Fibroblast of peridontal ligament (primary cell): Measurements from ENCODE around the gene IKZF2.

Experiments used
- DNase-seq: peaks from one replicate; pipeline ENCODE4 v3.0.0-alpha.2; 2010; ENCODE audit errors: extremely low read depth

Gene IKZF2

DNA sequence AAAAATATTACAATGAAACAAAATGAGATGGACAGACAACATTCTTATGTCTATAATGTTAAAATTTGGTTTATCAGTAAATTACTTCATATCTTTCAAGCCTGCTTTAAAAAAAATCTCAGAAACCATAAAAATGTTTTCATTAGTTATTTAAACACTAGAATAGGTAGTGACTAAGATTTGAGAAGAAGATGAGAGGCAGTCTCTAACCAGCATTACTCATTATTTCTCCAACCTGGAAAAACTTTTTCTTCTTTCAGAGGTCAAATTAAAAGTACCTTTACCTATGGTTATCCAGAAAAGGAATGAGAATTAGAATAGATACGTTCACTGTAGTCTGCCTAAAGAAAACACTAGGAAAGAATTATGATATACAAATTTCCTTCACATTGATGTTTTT, 50.3 kb downstream of the IKZF2 start:
- DNase-seq, result no peak

DNA sequence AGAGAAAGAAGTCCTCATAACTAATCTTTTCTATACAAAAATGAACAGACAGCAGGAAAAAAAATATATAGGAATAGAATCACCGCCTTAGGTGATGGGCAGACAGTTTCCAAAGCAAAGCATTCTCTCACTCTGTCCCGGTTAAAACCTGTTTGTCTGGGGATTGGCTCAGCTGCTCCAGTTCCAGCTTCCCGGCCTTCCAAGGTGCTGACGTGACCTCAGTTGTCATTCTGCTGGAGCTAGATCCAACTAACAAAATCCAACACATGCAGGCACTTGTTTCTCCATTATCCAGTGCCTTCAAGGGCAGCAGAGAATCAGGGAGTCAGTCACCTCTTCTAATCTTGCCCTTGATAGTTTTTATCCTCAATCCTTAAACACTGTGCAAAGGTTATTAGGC, 52.8 kb downstream of the IKZF2 start:
- DNase-seq, result no peak

GRCh38 chr2:213091765-213092164, 59.6 kb downstream of the IKZF2 start:
- DNase-seq, result no peak

GRCh38 chr2:213090772-213091171, 60.6 kb downstream of the IKZF2 start:
- DNase-seq, result no peak

DNA sequence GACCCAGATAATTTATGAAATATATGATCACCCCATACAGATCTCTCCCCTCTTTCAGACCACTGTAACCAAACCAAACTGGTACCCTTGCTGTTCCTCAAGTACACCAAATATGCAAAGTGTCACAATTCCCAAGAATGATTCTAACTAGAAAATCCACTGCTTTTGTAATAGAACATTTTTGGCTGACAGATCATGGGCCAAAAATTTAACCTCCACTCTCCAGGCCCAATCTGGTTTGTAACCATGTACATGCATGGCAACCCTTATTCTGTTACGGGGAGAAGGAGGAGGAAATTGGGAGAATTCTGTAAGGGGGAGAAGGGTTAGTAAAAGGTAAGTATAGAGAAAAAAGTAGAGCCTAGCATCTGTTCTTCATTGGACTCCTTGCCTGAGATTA, 62.0 kb downstream of the IKZF2 start:
- peak; percentile 53 for DNase-seq

GRCh38 chr2:213087040-213087439, 64.4 kb downstream of the IKZF2 start:
- DNase-seq, result no peak

GRCh38 chr2:213086571-213086970, 64.8 kb downstream of the IKZF2 start:
- peak; percentile 13 for DNase-seq

- no peak for DNase-seq
These were observed 65.4 kb downstream of the IKZF2 start for GRCh38 chr2:213086050-213086449.

- no peak for DNase-seq
These were observed 65.9 kb downstream of the IKZF2 start for GRCh38 chr2:213085538-213085937.

DNA sequence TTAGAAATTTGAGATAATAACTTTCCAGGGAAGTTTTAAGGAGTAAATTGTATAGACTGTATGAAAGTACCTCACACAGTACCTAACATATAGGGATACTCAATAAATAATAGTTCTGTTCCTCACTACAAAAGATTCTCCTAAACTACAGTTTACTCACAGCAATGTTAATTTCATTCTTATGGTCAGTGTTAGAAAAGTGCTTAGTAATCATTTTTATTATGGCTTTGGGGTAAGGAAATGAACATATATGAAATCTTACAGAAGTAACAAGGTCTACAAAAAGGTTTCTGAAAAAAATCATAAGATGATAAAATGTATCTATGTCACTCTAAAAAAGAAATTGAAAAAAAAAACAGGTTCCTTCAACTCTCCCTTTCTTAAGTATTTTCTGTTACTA, 67.2 kb downstream of the IKZF2 start:
- DNase-seq, result no peak

- DNase-seq, result no peak
These were observed 70.3 kb downstream of the IKZF2 start for GRCh38 chr2:213080969-213081617.

DNA sequence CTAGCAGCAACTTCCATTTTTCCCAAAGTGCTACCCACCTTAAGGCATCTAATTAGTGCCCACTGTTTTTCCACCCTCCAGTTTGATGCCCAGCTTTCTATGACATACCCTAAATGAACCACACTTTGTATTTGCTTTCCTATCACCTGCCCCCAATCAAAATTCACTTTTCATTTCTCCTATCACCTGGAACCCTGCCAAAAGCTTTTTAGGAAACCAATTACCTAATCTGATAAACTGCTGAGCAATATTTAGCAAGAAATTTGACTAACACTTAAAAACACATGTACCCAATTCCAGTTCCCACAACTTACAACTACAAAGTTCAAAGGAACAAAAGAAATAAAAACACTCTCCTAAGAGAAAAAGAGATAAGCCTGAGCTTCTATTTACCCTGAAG, 71.7 kb downstream of the IKZF2 start:
- no peak for DNase-seq

DNA sequence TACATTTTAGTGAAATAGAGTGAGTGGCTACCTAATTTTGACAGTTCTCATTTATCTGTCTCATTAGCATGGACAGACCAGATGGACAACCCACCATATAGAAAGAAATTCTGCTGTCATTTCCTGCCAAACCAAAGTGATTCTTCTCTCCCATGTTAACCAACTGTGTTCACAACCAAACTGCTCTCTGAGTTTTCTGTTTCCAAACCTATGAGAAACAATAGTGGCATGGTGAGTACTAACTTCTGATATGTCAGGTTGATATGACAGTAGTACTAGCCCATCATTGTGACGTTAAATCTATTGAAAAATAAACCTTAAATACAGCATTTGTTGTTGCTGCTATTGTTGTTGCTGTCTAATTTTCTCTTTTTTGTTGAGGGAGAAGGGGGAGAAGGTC, 72.7 kb downstream of the IKZF2 start:
- DNase-seq, result no peak

- no peak for DNase-seq
These were observed 81.9 kb downstream of the IKZF2 start for GRCh38 chr2:213069531-213069930.

DNA sequence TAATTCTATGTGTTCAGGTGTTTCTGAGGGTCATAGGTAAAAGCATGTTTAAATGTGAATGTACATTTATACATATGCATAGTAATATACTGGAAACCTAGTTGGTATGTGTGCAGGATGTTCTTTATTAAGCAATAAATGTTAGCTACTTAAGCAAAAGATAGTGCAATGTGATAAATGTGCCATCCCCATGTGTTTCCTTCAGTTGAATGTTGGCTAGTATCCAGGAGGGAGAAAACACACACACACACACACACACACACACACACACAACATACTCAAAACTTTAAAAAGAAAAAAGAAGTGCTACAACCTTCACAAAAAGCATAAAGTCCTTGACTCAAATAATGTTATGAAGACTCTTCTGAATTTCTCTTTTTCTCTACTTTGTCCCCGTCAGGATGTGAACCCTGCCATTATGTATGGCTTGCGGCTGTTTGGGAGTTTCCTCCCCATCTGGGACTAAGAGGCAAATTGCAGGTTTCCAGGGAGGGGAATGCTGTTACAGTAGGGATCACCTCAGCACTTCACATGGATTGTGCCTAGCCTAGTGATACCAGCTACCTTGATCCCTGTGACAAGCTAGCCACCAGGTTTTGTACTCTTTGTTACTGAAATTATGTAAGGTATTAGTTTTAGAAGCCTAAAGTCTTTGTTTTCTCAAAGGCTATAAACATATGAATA, 82.6 kb downstream of the IKZF2 start:
- no peak for DNase-seq

- peak; percentile 16 for DNase-seq
These were observed 83.5 kb downstream of the IKZF2 start for GRCh38 chr2:213067888-213068287.

GRCh38 chr2:213066443-213066743, 85.0 kb downstream of the IKZF2 start:
- DNase-seq, result no peak

DNA sequence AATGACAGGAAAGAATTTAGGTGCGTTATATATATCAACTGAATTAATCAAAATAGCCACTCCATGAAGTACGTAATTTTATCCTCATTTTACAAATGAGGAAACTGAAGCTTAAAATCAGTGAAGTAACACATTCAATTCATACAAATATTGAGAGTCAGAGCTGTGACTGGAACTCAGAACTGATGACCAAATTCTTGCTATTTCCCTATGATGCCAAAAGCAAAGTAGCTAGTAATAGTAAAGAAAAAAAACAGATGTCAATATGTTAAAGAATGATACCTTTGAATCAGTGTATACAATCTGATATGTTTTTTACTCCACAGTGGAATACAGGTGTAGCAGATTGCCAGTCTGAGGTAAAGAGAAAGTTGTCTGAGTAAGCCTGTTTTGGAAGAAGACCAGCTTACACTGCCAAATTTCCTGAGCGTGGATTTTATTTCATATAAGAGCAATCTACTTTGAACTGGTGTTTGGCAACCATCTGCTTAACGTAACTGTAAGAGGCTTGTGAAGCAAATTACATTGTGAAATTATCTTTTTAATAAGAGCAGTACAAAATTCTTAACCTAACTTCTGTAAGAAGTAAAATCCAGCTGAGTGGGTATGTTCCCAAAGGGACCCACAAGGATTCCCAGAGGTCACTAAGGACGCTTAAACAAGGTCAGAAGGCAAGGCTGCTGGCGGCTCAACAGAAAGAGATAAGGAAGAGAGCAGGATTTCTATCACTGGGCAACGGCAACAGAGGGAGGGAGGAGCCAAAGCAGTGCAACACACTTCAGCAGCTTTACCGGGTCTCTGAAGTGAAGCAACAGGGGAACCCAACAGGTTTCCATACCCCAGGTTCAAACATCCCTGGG, 85.6 kb downstream of the IKZF2 start:
- DNase-seq, result peak; percentile 70

DNA sequence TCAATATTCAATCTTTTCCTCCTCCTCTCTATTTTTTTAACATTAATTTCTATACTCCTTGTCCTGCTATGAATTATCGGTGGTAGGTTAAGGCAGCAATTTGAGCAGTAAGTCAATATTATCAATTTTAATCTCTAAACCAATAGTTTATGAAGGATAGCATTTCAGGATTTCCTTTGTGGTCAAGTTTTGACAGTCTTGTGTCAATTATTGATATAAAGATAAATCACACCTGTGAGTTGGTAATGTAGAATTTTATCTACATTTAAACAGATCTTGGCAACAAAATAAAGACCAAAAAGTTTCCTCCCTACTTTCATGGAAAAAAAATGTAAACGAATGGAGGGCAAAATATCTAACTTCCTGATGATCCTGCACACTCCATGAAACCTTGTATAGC, 87.3 kb downstream of the IKZF2 start:
- no peak for DNase-seq

- no peak for DNase-seq
These were observed 93.4 kb downstream of the IKZF2 start for GRCh38 chr2:213057977-213058376.

DNA sequence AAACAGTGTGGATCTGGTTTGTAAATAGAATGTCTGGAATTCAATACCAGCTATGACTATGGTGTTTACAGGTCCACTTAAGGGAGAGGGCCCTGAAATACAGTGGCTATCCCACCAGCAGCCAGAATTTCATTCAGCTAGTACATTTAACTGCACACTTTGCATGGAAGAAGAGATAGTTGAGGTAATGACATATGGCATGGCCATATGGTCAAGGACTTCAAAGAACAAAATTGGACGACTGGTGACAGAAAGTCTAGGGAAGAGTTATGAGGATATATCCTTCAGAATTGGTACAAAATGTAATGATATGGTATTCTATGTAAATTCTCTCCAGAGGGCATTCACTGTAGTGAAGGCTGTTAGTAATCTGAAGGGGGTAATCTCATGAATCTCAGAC, 105.0 kb downstream of the IKZF2 start:
- DNase-seq, result no peak

GRCh38 chr2:213043566-213043965, 107.8 kb downstream of the IKZF2 start:
- no peak for DNase-seq

- DNase-seq, result no peak
These were observed 109.2 kb downstream of the IKZF2 start for GRCh38 chr2:213042262-213042661.
